ENCODE measurements around the gene RNF187.
"Not testable (repeated sequence)": the region's sequence is repeated elsewhere in the genome, so short reads cannot be mapped to it uniquely, and the experiment has no call there.

Gene RNF187

DNA sequence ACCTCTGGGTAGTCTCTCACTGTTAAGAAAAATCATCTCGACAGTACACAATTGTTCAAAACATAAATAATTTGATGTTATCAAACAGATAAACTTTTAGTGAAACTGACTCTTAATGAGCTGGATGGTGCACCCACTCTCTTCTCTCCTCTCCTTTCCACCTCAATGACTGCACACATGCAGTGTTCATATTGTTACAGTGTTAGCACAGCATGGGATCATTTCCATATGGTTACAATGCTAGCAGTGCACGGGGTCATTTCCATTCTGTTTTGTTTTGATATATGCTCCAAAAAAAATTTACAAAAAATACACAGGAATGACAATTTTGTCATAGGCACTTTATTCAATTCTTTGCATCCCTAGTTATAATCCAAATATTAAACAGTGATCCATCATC is 26.4 kb upstream of the RNF187 start:
- peak in 1 of 2 experiments; percentile 32 for DNase-seq

DNA sequence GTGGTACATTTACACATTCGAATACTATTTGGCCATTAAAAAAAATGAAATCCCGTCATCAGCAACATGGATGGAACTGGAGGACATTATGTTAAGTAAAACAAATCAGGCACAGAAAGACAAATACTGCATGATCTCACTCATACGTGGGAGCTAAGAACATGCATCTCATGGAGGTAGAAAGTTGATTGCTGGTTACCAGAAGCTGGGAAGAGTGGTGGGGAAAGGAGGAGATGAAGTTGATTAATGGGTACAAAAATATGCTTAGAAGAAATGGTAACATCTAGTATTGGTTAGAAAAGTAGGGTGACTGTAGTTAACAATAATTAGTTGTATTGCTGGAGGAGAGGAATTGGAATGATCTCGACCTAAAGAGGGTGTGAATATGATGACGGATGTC is 24.6 kb upstream of the RNF187 start:
- no peak for DNase-seq

DNA sequence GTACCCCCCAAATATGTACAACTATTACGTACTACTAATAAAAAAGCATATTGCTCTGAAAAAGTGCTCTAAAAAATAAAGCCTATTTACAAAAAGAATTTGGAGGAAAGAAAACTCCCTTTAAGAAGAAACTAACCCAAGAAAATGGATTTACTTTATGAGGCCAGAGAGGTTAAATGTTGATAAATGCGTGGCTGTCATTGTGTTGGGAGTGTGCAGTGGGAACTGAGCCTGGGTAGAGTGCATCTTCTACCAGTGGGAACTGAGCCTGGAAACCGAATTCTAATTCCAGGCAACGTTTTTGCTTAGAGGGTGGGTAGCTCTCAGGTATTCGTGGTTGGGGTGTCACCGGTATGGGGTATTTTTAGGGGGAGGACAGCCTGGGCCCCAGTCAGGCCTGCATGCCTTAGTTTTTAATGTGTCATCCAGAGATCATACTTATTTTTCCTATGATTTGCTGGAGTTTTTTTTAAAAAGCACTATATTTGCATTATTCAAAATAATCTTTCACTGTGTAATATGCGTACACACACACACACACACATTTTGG is 24.1 kb upstream of the RNF187 start:
- DNase-seq: no peak

DNA sequence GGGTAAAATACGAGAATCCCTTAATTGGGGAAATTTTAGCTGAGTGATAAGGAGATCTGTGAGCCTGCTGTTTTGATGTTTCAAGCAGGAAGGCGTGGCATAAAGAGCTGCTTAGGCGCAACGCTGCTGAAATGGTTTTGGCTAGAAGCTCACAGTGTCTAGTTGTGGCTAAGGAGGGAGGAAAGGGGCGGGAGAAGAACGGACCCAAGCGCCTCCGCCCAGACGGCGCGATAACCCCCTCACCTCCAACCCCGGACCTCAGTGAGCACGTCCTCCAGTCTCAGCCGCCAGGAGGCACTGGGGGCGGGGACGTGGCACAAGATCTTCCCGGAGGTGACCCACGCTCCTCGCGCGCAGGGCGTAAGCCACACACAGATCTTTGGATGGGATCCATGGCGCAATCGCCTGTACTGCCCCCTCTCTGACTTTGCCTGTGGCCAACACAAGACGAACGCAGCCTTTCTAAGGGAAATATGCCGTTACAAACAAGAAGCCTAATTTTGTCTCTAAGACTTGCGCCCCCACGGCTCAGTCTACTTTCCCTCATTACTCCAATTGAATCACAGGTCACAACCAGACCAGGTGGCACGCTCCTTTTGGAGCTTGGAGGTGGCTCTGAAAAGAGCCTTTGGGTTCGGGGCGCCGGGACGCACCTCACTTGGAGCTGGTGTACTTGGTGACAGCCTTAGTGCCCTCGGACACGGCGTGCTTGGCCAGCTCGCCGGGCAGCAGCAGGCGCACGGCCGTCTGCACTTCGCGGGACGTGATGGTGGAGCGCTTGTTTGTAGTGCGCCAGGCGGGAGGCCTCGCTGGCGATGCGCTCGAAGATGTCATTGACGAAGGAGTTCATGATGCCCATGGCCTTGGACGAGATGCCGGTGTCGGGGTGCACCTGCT is 23.4 kb upstream of the RNF187 start:
- DNase-seq: peak; percentile 21 to 54

DNA sequence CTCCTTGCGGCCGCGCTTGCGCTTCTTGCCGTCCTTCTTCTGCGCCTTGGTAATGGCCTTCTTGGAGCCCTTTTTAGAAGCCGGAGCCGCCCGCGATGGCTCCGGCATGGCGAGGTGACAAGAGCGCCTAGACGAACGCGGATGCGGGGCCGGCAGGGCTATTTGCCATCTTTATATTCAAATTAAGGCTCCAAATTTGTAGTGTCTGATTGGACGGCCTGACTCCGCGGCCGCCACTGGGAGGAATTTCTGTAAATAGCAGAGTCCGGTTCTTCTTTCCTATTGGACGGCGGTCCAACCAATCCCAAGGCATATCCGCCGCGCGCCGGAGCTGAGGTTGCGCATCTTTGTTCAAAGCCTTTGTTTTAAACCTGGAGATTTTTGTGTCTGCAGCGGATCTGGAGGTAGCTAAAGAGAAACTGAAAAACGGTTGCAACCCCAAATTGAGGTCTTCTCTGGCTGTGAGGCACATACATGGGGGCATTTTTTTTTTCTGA is 22.6 kb upstream of the RNF187 start:
- DNase-seq: peak; percentile 97

DNA sequence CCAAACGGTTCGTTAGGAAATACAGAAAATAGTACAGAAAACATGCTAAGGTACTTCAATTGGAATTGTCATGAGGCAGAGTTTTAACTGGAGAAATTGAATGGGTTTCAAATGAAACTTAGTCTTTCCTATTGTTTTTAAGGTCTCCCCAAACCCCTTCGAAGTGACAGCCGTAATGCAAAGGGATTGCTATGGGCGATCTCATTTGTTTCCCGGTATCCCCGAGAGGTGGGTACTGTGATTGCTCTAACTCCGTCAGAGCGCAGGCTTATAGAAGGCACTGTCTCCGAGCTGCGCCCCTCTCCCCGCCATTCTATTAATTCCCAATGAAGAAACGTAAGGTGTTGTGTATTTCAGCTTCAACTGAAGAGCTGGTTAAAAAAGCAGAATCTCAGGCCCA is 22.0 kb upstream of the RNF187 start:
- DNase-seq: no peak

DNA sequence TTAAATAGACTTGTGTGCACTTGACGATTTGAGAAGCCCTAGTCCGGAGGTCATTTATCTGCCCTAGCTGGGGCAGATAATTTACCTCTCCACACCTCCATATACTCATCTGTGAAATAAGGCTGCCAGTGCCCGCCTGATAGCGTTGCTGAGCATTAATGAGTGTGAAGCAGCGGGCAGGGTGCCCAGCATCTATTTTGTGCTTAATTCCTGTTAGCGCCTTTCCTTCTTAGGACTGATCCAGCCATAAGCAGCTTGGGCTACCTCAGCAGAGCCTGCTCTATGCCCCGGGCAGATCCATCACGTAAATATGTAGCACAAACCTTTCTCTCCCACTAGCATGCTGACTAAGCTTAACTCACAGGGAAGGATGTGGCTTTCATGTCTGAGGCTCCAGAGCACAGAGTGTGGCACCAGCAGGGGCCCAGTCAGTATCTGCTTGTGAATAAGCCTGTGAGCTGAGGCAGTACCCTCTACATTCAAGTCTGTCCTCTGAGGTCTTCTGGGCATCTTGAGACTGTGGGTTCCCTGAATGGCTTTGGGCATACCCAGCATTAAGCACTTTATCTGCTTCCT is 21.5 kb upstream of the RNF187 start:
- no peak for DNase-seq

DNA sequence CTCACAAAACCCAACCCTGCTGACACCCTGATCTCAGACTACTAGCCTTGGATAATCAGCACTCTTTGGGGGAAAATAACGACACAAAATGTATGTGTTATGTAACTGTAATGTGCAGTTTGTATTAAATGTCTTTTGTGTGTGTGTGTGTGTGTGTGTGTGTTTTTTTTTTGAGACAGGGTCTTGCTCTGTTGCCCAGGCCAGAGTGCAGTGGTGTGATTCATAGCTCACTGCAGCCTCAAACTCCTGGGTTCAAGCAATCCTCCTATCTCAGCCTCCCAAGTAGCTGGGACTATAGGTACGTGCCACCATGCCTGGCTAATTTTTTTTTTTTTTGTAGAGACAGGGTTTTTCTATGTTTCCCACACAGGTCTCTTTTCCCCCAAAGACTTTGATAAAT is 19.0 kb upstream of the RNF187 start:
- not testable (repeated sequence) for DNase-seq

DNA sequence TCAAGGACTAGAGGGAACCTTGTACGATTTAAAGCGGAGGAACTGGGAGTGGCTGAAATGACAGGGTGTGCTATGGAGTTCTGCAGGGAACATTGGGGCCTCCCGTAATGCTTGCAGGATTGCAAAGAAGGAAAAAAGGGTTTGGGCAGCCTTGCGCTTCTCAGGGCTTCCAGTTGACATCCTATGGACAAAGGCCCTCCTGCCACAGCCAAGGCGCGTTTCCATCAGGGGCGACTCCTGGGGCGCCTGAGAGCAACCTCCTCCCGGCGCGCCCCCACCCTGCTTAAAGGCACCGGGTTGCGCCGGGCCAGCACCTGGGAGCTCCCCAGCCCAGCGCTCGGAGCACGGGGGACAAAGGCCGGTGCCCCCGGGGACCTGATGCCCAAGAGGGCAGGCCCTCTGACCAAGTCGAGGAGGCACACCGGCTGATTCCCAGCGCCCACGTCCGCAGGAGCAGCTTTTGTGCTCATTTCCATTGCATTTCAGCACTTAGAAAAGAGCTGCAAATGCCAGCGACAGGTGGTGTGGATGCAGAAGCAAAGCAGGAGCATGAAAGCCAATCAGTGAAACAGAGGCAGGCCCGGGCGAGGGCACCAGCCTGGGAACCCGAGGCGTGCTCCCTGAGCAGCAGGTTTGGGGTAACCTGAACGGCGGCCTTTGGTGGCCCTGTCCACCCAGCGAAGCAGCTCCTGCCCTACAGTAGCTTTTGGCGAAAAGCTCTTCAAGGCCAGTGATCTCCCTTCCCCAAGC is 17.6 kb upstream of the RNF187 start:
- no peak for DNase-seq

DNA sequence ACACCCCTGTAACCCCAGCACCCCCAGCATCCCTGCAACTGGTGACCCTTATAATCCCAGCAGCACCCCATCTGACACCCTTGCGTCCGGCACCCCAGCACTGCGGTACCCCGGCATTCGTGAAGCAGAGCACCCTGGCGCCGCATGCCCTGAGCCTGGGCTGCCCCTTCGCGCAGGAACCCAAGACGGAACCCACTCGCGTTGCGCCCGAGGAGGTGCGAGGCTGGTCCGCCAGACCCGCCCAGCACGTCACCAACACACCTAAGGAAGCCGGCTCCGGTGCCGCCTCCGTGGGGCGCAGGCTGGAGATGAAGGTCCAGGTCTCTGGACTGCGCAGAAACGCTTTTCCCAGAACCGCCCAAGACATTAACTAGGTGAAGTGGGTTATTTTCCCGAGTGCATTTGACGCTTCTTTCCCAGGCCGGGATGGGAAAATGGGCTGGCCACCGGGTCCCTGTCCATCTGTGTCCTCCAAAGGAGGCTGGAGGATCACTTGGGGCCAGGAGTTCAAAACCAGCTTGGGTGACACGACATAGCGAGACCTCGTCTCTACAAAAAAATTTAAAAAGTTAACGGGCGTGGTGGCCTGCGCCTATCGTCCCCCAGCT is 15.9 kb upstream of the RNF187 start:
- no peak for DNase-seq

DNA sequence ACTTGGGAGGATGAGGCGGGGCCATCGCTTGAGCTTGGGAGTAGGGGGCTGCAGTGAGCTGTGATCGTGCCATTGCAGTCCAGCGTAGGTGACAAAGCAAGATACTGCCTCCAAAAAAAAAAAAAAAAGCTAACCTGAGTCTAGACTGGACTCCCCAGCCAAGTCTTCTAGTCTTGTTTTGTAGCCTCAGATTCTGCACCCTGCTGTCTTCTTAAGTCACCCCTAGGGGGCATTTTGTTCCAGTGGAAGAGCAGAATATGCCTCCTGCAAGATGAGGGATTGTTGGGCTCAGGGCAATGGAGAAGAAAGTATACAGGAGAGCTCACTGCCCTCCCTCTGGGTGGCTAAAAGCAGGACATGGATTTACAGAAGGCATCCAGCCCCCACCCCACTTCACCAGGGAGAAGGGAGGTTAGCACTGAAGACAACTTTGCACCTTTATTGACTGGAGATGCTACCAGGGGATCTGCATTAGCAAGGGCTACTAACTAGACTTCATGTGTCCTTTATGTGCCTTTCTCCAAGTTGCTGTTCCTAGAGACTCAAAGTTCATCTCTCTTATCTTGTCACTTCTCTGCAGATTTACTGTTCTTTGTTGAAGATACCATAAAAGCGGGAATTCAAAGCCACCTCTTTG is 15.3 kb upstream of the RNF187 start:
- peak; percentile 27 to 36 for DNase-seq

DNA sequence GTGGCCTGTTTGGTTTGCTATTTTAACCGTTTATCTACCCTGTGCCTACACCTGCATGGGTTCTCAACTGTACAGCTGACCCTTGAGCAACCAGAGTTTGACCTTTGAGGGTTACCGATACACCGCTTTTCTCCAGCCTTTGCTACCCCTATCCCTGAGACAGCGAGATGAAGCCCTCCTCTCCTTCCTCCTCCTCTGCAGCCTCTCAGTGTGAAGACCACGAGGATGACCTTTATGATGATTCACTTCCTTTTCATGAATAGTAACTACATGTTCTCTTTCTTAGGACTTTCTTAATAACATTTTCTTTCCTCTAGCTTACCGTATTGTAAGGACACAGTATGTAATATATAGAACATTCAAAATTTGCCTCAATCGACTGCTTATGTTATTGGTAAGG is 14.5 kb upstream of the RNF187 start:
- DNase-seq: no peak

DNA sequence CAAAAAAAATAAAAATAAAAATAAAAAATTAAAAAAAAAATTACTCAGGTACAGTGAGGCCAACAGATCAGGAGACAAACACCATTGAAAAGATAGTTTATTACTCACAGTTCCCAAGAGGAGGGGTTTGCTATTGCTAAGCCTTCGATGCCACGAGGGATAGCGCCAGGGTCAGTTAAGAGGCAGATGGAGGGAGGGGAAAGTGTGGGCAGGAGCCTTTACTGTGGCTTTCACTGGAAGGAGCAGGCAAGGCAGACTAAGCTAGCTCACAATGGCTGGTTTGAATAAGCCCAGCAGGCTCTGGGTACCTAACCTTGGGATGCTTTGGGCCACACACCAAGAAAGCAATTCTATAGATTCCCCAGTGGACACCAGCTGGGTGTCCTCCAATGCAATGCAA is 12.7 kb upstream of the RNF187 start:
- no peak for DNase-seq

DNA sequence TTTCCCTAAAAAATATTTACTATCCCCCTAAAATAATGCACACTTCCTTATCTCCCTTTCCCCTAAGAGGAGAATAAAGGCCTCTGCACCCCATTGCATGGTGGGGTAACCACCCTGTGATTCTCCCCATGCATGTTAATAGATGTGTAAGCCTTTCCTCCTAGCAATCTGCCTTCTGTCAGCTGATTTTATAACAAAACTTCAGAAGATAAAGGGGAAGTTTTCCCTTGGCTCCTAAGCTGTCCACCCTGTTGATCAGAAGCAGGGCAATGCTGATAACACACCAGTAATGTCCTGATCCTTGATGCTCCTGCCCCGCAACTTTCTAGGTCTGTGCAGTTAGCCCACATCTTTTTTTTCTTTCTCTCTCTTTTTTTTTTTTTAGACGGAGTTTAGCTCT is 11.4 kb upstream of the RNF187 start:
- DNase-seq: no peak

DNA sequence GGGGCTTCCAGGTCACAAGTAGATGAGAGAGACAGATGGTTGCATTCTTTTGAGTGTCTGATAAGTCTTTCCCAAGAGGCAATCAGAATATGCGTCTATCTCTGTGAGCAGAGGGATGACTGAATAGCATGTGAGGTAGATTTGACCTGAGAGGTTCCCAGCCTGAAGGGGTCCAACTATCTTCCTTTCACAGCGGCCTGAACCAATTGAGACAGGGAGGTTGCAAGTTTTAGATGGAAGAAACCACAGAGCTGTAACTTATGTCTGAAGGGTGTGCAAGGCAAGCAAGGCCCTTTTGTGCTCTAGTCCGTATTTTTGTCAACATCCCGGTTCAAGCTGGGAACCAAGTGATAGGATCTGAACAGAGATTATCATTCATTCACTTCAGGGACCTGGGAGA is 9.9 kb upstream of the RNF187 start:
- DNase-seq: no peak

DNA sequence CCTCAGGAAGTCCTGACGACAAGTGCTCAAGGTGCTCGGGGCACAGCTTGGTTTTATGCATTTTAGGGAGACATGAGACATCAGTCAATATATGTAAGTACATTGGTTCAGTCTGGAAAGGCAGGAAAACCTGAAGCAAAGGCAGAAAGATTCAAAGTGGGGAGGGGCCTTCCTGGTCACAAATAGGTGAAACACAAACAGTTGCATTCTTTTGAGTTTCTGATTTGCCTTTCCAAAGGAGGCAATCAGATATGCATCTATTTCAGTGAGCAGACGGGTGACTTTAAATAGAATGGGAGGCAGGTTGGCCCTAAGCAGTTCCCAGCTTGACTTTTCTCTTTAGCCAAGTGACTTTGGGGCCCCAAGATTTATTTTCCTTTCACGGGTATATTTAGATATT is 8.9 kb upstream of the RNF187 start:
- no peak for DNase-seq

DNA sequence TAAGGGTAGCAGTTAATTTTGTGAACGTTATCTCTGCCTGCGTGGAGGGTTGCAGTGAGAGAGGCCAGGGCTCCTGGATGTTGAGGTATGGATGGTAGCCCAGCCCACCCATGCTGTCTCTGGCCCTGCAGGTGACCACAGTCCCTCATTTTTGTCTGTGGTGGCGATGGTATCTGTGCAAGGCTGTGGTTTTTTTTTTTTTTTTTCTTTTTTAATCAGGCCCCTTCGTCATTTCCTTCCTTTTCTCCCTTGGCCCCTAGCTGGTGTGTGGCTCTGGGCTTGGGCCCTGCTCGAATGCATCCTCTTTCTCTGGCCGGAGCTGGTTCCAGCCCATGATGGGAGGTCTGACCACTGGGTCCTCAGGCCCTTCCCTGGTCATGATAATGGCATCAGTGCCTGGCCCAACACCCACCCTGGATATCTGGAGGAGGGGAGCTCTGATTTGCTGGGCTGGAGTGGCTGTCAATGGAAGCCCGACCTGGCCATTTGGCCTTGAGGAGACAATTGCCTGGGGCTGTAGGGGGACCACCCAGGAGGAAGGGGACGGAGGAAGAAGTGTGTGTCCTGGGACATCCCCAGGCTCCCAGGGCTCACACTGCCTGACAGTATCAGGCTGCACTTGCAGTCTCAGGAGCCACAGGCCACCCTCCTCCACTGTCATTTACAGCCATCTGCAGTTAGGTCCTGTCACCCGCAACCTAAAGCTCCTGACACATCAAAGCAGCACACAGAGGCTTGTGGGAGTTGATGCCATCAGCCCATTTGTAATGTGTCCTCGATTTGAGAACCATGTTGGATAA is 8.1 kb upstream of the RNF187 start:
- no peak for DNase-seq

DNA sequence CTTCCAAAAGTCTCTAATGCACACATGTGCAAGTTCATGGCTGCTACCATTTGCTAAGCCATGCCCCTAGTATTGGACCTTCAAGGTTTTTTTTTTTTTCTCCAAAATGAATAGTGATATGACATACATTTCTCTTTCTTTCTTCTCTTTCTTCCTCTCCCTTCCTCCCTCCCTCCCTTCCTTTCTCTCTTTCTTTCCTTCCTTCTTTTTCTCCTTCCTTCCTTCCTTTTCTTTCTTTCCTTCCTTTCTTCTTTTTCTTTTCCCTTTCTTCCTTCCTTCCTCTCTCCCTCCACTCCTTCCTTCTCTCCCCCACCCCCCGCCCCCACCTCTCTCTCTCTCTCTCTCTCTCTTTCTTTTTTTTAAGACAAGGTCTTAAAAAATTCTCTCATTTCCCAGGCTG is 3.4 kb upstream of the RNF187 start:
- no peak for DNase-seq

DNA sequence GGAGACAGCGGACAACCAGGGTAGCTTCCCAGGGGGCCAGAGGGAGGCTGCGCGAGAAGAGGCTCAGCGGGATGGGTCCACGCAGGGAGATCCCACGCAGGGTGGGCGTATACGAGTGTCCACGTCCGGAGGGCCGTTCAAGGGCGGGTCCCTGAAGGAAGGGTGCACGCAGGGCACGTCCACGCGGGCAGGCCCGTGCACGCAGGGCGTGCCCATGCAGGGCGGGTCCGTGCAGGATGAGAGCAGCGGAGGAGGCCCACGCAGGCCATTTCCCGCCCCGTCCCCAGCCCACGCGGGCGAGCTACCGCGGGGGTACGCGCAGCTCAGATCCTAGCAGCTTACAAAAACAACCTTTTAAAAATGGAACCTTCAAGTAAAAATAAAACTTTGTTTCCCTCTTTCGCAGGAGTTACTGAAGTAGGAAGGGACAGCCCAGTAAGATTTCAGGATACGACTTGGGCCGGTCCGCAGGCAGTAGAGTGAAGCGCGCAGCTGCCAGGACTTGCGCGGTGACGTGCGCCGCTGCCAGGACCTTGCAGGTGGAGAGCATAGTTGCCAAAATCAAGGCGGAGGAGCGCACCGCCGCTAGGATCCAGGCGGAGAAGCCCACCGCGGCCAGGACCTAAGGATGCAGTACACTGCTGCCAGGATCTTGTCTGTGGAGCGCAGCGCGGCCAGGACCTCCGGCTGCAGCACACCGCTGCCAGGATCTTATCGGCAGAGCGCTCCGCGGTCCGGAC is 416 bp upstream of the RNF187 start:
- DNase-seq: peak; percentile 81 to 93

DNA sequence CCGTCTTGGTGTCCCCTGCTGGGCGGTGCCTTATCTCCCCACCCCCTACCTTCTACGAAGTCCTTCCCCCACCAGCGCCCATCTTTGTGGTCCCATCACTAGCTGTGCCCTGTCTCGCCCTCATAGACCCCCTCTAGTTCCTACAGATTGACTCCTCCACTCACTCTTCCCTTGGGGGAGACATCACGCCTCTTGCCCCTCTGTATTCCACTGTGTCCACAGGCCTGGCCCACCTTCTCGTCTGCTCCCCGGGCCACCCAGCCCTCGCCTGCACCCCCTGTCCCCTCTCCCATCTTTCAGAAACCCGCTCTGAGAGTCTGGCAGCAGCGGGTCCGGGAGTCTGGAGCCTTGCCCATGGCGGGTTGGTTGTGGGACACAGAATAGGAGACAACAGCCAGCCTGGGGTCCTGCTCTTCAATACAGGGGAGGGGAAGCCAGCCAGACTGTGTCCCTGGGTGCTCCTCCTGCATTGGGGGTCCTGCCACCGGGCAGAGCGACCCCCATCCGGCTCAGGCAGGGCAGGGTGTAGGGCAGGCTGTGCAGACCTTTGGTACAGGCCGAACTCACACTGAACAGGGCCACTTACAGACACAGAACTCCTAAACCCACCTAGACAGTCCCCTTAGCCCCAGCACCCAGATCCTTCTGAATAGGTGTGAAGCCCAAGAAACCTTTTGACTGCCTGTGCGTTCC is 1.1 kb downstream of the RNF187 start:
- DNase-seq: no peak
